ENCODE measurements around the gene ARHGEF38.

- TF ChIP-seq, protein P1, sequence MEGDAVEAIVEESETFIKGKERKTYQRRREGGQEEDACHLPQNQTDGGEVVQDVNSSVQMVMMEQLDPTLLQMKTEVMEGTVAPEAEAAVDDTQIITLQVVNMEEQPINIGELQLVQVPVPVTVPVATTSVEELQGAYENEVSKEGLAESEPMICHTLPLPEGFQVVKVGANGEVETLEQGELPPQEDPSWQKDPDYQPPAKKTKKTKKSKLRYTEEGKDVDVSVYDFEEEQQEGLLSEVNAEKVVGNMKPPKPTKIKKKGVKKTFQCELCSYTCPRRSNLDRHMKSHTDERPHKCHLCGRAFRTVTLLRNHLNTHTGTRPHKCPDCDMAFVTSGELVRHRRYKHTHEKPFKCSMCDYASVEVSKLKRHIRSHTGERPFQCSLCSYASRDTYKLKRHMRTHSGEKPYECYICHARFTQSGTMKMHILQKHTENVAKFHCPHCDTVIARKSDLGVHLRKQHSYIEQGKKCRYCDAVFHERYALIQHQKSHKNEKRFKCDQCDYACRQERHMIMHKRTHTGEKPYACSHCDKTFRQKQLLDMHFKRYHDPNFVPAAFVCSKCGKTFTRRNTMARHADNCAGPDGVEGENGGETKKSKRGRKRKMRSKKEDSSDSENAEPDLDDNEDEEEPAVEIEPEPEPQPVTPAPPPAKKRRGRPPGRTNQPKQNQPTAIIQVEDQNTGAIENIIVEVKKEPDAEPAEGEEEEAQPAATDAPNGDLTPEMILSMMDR (IDR thresholded peaks at IDR 0.05): no peak
- TF ChIP-seq POLR2A (IDR thresholded peaks at IDR 0.05): no peak
Measured at GRCh38 chr4:105504744-105505143, 47.7 kb upstream of the ARHGEF38 start.
